VCaP (cell line): ENCODE results near the gene TIGD6.

ENCODE experiments used
- H3K27ac ChIP-seq: fragments of 450-650 bp; 2 replicates; pipeline ENCODE4 v1.5.1; 2017
- TF ChIP-seq, protein P1 (sequence below): fragments of 450-650 bp; conservative IDR thresholded peaks from 2 replicates; pipeline ENCODE4 v1.5.1; 2017; ENCODE audit warnings: mild to moderate bottlenecking, moderate library complexity

Gene TIGD6

DNA sequence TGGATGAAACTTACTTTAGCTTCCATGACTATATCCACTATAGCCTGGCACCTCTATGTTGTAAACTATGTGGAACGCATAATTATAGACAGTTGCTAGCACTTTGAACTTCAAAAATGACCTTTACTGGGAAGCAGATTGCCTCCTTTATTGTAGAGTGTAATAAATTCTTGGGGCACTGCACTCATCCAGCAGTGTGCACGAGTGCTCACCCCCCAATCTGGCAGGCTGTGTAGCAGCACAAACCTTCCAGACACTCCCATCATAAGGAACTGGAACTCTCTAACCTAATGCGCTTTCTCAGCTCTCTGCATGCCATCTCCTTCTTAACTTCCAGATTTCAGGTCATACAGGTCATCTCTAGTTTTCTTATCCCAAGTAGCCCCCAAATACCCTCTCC is 54.3 kb downstream of the TIGD6 start:
- H3K27ac ChIP-seq, result no peak overlapping the region
- TF ChIP-seq, protein P1, sequence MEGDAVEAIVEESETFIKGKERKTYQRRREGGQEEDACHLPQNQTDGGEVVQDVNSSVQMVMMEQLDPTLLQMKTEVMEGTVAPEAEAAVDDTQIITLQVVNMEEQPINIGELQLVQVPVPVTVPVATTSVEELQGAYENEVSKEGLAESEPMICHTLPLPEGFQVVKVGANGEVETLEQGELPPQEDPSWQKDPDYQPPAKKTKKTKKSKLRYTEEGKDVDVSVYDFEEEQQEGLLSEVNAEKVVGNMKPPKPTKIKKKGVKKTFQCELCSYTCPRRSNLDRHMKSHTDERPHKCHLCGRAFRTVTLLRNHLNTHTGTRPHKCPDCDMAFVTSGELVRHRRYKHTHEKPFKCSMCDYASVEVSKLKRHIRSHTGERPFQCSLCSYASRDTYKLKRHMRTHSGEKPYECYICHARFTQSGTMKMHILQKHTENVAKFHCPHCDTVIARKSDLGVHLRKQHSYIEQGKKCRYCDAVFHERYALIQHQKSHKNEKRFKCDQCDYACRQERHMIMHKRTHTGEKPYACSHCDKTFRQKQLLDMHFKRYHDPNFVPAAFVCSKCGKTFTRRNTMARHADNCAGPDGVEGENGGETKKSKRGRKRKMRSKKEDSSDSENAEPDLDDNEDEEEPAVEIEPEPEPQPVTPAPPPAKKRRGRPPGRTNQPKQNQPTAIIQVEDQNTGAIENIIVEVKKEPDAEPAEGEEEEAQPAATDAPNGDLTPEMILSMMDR, result no peak

DNA sequence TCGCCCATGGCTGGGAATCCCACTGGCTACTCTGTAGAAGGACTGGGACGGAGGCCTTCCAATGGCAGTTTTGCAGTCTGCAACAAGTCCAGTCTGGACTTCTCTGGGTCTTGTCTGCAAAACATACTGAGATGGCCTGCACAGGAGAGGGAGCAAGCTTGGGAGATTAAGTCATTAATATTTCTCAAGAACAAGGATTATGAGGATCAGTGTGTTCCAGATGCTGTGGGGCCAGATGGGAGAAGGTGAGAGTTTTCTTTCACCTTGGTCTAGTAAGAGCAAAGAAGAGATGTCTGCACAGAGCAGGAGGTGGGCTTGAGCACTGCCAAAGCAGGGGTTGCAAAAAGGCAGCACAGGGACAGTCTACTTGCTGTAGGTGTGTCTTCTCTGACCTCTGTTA is 55.8 kb downstream of the TIGD6 start, which contains the start of gene PDE6A:
PDE6A (minus strand) TSS at position 128 of the 400 bp plus-strand sequence; CDS start at position 8, 120 bp downstream.
- H3K27ac ChIP-seq, result peak within 1 kb of the TSS; percentile 87
- TF ChIP-seq, protein P1, result no peak

DNA sequence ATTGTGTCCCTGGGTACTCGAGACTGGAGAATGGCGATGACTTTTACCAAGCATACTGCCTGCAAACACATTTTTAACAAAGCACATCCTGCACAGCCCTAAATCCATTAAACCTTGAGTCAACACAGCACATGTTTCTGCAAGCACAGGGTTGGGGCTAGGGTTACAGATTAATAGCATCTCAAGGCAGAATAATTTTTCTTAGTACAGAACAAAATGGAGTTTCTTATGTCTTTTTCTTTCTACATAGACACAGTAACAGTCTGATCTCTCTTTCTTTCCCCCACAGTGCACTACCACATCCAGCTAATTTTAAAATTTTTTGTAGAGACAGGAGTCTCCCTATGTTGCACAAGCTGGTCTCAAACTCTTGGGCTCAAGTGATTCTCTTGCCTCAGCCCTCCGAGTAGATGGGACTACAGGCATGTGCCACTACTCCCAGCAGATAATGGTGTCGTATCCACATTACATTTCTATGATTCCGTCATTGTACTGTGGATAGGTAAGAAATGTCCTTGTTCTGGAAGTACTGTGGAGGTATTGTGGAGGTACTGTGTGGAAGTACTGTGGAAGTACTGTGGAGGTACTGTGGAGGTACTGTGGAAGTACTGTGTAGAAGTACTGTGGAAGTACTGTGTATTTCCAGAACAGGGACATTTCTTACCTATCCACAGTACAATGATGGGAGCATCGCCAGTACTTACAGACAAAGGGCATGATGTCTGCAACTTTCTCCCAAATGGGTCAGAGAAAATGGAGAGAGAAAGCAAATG is 57.1 kb downstream of the TIGD6 start:
- peak overlapping the region; percentile 87 for H3K27ac ChIP-seq
